CD8-positive, alpha-beta memory T cell (primary cell): ENCODE data around the gene GTSE1. TPM values are rescaled to one million over a fixed set of nuclear protein-coding genes. Genes with fewer than 3 reads are reported as not detected.
A peak's percentile ranks its signal among the peaks of the same experiment; 100 is the strongest.

ENCODE experiments used
- CTCF ChIA-PET: fragments of 350-600 bp; sonication (Branson Sonifier 250); formaldehyde crosslinking; loops from one replicate; lab custom pipeline; 2021; ENCODE audit warnings: antibody characterized with exemption; lab: Charles Lee
- POLR2A ChIA-PET: fragments of 350-600 bp; sonication (Branson Sonifier 250); formaldehyde crosslinking; loops from one replicate; lab custom pipeline; 2021; ENCODE audit warnings: antibody characterized with exemption; lab: Charles Lee
- DNase-seq, 5 donors: peaks; one replicate each; pipeline versions ENCODE4 v3.0.0 to v3.0.0-alpha.2; 2020 to 2022; ENCODE audit warnings: mixed read lengths in 1 of 5
- H3K27ac ChIP-seq: one replicate; pipeline ENCODE4 v1.7.0; 2013; ENCODE audit warnings: low read depth, mild to moderate bottlenecking, low read length, moderate library complexity
- H3K27me3 ChIP-seq: 2 replicates; pipeline ENCODE4 v1.7.0; 2013; ENCODE audit warnings: low read length, mild to moderate bottlenecking; ENCODE audit not compliant: insufficient read depth, poor library complexity, severe bottlenecking
- H3K36me3 ChIP-seq: 2 replicates; pipeline ENCODE4 v1.7.0; 2013; ENCODE audit warnings: mild to moderate bottlenecking, low read length, moderate library complexity; ENCODE audit not compliant: insufficient read depth
- H3K4me1 ChIP-seq: 2 replicates; pipeline ENCODE4 v1.7.0; 2013; ENCODE audit warnings: mild to moderate bottlenecking, low read length, moderate library complexity; ENCODE audit not compliant: insufficient read depth
- H3K4me3 ChIP-seq: 2 replicates; pipeline ENCODE4 v1.7.0; 2013; ENCODE audit warnings: mild to moderate bottlenecking, low read length
- H3K9me3 ChIP-seq: 2 replicates; pipeline ENCODE4 v1.7.0; 2013; ENCODE audit warnings: mild to moderate bottlenecking, low read length
- H3K27ac Mint-ChIP-seq, 8 donors: one replicate each; pipeline ENCODE4 v1.8.0; 2020 to 2021; ENCODE audit warnings: mixed read lengths in 8 of 8, mild to moderate bottlenecking in 6 of 8, inconsistent platforms in 3 of 8, moderate library complexity in 3 of 8
- H3K27me3 Mint-ChIP-seq, 2 donors: one replicate each; pipeline ENCODE4 v1.8.0; 2020 to 2021; ENCODE audit warnings: mixed read lengths in 2 of 2, mild to moderate bottlenecking in 1 of 2, moderate library complexity in 1 of 2
- H3K36me3 Mint-ChIP-seq, 3 donors: one replicate each; pipeline ENCODE4 v1.8.0; 2020 to 2021; ENCODE audit warnings: mixed read lengths in 3 of 3, inconsistent platforms in 1 of 3, mild to moderate bottlenecking in 1 of 3
- H3K4me1 Mint-ChIP-seq, 3 donors: one replicate each; pipeline ENCODE4 v1.8.0; 2020 to 2021; ENCODE audit warnings: mixed read lengths in 3 of 3, inconsistent platforms in 1 of 3, mild to moderate bottlenecking in 1 of 3
- H3K4me3 Mint-ChIP-seq, 7 donors: one replicate each; pipeline ENCODE4 v1.8.0; 2020 to 2021; ENCODE audit warnings: mixed read lengths in 7 of 7, mild to moderate bottlenecking in 6 of 7, moderate library complexity in 4 of 7, inconsistent platforms in 2 of 7
- H3K9me3 Mint-ChIP-seq, 5 donors: one replicate each; pipeline ENCODE4 v1.8.0; 2020 to 2022; ENCODE audit warnings: mixed read lengths in 5 of 5, mild to moderate bottlenecking in 3 of 5, moderate library complexity in 2 of 5, inconsistent platforms in 1 of 5
- polyA plus RNA-seq: library from polyadenylated mRNA; unstranded; fragments of 300-500 nt; fragmentation: Illumina TruSeq; gene quantifications from one replicate; pipeline ENCODE4 v1.2.3, GENCODE V29; 2021
- total RNA-seq, 2 experiments: library from RNA; stranded (reverse); gene quantifications; one replicate each; pipeline ENCODE4 v1.2.3, GENCODE V29; 2021

The GTSE1 gene
- total and polyA plus RNA-seq, 3 experiments from 2014 or later = 0.10 to 30.9 (median 27.4) TPM

DNA sequence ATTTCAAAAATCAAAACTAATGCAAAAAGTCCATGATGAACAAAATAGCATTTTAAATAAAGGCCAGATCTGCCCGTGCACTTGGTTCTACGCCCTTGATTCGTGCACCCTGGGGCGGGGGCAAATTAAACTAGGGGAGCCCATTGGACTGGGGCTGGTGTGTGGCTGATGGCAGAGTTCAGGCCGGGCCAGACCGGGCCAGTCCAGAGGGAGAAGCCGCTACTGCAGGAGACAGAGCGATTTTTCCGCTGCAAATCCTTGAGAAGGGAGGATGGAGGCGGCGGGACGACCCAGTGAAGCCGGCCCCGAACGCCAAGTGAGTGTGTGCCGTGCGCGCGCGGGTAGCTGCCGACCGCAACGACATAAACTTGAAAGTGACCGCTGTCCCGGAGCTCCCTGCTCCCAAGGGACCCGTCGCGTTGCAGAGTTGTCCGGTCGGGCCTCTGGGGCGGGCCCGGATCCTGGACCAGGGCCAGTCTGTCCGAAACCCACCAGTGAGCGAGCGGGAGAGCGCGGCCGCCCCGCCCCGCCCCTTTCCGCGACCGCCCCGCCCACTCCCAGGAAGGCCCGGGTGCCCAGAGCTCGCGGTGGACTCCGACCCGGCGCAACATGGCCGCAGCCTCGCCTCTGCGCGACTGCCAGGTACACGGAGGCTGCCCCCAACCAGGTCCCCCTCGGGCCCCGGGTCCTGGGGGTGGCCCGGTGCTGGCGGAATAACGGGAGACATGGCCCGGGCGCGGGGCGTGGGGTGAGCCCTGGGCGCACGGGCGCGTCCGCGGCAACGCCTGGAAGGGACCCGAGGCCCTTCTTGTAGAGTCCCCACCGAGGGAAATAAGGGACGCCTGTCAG, 29.0 kb upstream of the GTSE1 start, which contains the start of gene TTC38:
Gene TTC38 (plus strand): TSS at position 578 of the 849 bp plus-strand sequence. CDS start 32 bp downstream, at position 610.
- CTCF ChIA-PET = interaction anchor here (0.9 to 1.5 kb wide), 5 partner anchors 17 to 153 kb away, joined by 3 to 4 read pairs (median 3); partner anchors contain the start of gene CDPF1
- H3K4me3 ChIP-seq = peak within 1 kb of the TSS; percentile 66

DNA sequence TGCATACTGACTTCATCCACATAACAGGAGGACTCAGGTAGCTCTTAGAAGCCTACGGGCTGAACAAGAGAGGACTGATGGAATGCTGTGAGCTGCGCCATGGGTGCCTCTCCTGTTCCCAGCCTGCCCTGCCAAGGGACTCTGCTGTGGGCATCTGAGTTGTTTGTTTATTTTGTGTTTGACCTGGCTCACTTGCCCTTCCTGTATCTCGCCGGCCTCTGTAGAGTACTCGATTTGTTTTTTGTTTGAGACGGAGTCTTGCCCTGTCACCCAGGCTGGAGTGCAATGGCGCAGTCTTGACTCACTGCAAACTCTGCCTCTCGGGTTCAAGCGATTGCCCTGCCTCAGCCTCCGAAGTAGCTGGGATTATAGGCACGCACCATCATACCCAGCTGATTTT, 27.1 kb upstream of the GTSE1 start:
- peak overlapping the region in 1 of 8 donors; percentile 87 for H3K27ac Mint-ChIP-seq
- H3K9me3 Mint-ChIP-seq = no peaks in the 10 kb centered on the region
- Histone ChIP-seq H3K4me3 (no peak overlapping the region), H3K36me3 (no peaks in the 10 kb centered on the region), H3K27ac (no peak overlapping the region), H3K27me3 (no peaks in the 10 kb centered on the region), H3K4me1 (peaks cover 4% of the 10 kb centered on the region), H3K9me3 (no peaks in the 10 kb centered on the region)
- ChIA-PET CTCF (no interaction called here), POLR2A (interaction anchor here (1.1 kb wide), 1 partner anchor 19 kb away, joined by 4 read pairs; the partner anchor contains the start of gene CDPF1)
- peaks cover 0 to 28% (median 2%) of the 10 kb centered on the region in 3 donors for H3K36me3 Mint-ChIP-seq
- peaks cover 18 to 27% (median 25%) of the 10 kb centered on the region in 3 donors for H3K4me1 Mint-ChIP-seq
- H3K4me3 Mint-ChIP-seq = peak overlapping the region; percentile 73 to 95 (median 90)
- DNase-seq = no peak
- H3K27me3 Mint-ChIP-seq = peaks cover under 1 to 4% of the 10 kb centered on the region in 2 donors

More for the DNA sequence above, 29.0 kb upstream of the GTSE1 start, which contains the start of gene TTC38:
- H3K27ac ChIP-seq = no peak within 1 kb of the TSS
- H3K27me3 ChIP-seq = peaks cover 7% of the 10 kb centered on the region
- POLR2A ChIA-PET = interaction anchor here (1.8 kb wide), 1 partner anchor 17 kb away, joined by 5 read pairs; the partner anchor contains the start of gene CDPF1
- H3K9me3 ChIP-seq = no peaks in the 10 kb centered on the region
- Mint-ChIP-seq H3K9me3 (no peaks in the 10 kb centered on the region), H3K27me3 (peaks cover 14 to 15% of the 10 kb centered on the region in 2 donors), H3K36me3 (peaks cover 0 to 15% (median 6%) of the 10 kb centered on the region in 3 donors), H3K4me3 (peak within 1 kb of the TSS; percentile 88 to 95 (median 91)), H3K27ac (peak within 1 kb of the TSS; percentile 50 to 95 (median 72)), H3K4me1 (peaks cover 18 to 32% (median 25%) of the 10 kb centered on the region in 3 donors)
- peaks cover 4% of the 10 kb centered on the region for H3K4me1 ChIP-seq
- DNase-seq = peak; percentile 33 to 71 (median 59)
- no peaks in the 10 kb centered on the region for H3K36me3 ChIP-seq

DNA sequence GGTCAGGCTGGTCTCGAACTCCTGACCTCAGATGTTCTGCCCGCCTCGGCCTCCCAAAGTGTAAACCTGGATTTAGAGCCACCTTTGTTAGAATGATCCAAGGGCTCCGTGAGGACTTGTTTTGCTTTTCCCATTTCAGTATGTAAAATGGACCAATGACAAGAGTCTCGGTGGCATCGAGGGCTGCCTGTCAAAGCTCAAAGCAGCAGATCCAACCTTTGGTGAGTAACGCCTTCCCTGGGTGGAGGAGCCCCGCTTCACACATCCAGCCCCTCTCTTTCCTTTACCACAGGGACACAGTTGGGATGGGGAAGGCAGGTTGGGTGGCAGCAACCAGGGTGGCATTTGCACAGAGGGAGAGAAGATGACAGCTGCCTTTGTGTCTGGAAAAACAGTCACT, 24.5 kb upstream of the GTSE1 start:
- H3K36me3 ChIP-seq = peaks cover 9% of the 10 kb centered on the region
- Mint-ChIP-seq H3K27me3 (peaks cover 0 to 4% of the 10 kb centered on the region in 2 donors), H3K4me1 (peaks cover 25 to 39% (median 38%) of the 10 kb centered on the region in 3 donors), H3K27ac (peak overlapping the region in 1 of 8 donors; percentile 72), H3K4me3 (no peak overlapping the region), H3K9me3 (no peaks in the 10 kb centered on the region), H3K36me3 (peaks cover 10 to 43% (median 11%) of the 10 kb centered on the region in 3 donors)
- H3K9me3 ChIP-seq = no peaks in the 10 kb centered on the region
- no peak overlapping the region for H3K27ac ChIP-seq
- ChIA-PET POLR2A (no interaction called here), CTCF (no interaction called here)
- H3K27me3 ChIP-seq = no peaks in the 10 kb centered on the region
- H3K4me3 ChIP-seq = no peak overlapping the region
- DNase-seq = no peak
- H3K4me1 ChIP-seq = peaks cover 4% of the 10 kb centered on the region

- peaks cover 4% of the 10 kb centered on the region for H3K4me1 ChIP-seq
- ChIA-PET POLR2A (no interaction called here), CTCF (no interaction called here)
- H3K27me3 Mint-ChIP-seq = peaks cover 0 to 4% of the 10 kb centered on the region in 2 donors
- peaks cover 9% of the 10 kb centered on the region for H3K36me3 ChIP-seq
- H3K4me1 Mint-ChIP-seq = peaks cover 20 to 38% (median 35%) of the 10 kb centered on the region in 3 donors
- H3K4me3 ChIP-seq = no peak overlapping the region
- no peak overlapping the region for H3K4me3 Mint-ChIP-seq
- no peaks in the 10 kb centered on the region for H3K9me3 ChIP-seq
- H3K27ac Mint-ChIP-seq = peak overlapping the region in 1 of 8 donors; percentile 24
- peaks cover 10 to 41% (median 11%) of the 10 kb centered on the region in 3 donors for H3K36me3 Mint-ChIP-seq
- H3K9me3 Mint-ChIP-seq = no peaks in the 10 kb centered on the region
- H3K27me3 ChIP-seq = no peaks in the 10 kb centered on the region
- DNase-seq = no peak
- no peak overlapping the region for H3K27ac ChIP-seq
Measured at GRCh38 chr22:46272762-46273431, 23.8 kb upstream of the GTSE1 start.

DNA sequence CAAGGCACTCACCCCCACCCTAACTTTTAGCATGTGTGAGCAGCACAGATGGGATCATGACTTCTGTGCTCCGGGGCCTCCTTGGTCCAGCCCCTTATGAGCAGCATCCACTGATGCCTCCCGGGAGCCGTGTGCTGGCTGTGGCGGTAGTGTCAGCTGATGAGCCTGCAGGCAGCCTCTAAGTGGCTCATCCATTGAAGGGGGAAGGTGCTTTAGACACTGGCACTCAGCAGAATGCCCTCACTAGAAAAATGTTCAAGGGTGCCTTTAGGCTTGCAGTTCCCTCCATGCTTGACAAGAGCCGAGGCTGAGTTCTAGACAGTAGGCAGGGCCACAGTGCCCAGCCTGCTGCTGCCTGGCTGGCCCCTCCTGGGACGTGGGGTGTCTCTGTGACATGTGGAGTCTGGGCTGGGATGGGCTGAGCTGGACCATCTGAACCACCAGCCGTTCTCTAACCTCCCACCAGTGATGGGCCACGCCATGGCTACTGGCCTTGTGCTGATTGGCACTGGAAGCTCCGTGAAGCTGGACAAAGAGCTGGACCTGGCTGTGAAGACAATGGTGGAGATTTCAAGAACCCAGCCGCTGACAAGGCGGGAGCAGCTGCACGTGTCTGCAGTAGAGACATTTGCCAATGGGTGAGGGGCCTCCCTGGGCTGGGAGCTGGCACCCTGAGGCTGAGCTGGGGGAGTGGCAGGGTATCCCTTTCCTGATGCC, 23.1 kb upstream of the GTSE1 start:
- ChIA-PET CTCF (no interaction called here), POLR2A (no interaction called here)
- Histone ChIP-seq H3K27me3 (no peaks in the 10 kb centered on the region), H3K27ac (no peak overlapping the region), H3K9me3 (no peaks in the 10 kb centered on the region), H3K4me1 (peaks cover 4% of the 10 kb centered on the region), H3K36me3 (peaks cover 12% of the 10 kb centered on the region), H3K4me3 (no peak overlapping the region)
- Mint-ChIP-seq H3K4me1 (peaks cover 22 to 39% (median 37%) of the 10 kb centered on the region in 3 donors), H3K27ac (no peak overlapping the region), H3K27me3 (peaks cover 0 to 4% of the 10 kb centered on the region in 2 donors), H3K36me3 (peaks cover 10 to 48% (median 11%) of the 10 kb centered on the region in 3 donors), H3K9me3 (no peaks in the 10 kb centered on the region), H3K4me3 (no peak overlapping the region)
- no peak for DNase-seq

- Histone ChIP-seq H3K36me3 (peaks cover 13% of the 10 kb centered on the region), H3K27me3 (no peaks in the 10 kb centered on the region), H3K9me3 (no peaks in the 10 kb centered on the region), H3K4me3 (no peak overlapping the region), H3K27ac (no peak overlapping the region), H3K4me1 (peaks cover 2% of the 10 kb centered on the region)
- DNase-seq = no peak
- no peaks in the 10 kb centered on the region for H3K9me3 Mint-ChIP-seq
- H3K36me3 Mint-ChIP-seq = peaks cover 10 to 54% (median 11%) of the 10 kb centered on the region in 3 donors
- ChIA-PET CTCF (no interaction called here), POLR2A (no interaction called here)
- H3K4me3 Mint-ChIP-seq = no peak overlapping the region
- peaks cover 0 to 4% of the 10 kb centered on the region in 2 donors for H3K27me3 Mint-ChIP-seq
- peaks cover 22 to 34% (median 32%) of the 10 kb centered on the region in 3 donors for H3K4me1 Mint-ChIP-seq
- no peak overlapping the region for H3K27ac Mint-ChIP-seq
Measured at GRCh38 chr22:46274381-46274780, 22.3 kb upstream of the GTSE1 start.

DNA sequence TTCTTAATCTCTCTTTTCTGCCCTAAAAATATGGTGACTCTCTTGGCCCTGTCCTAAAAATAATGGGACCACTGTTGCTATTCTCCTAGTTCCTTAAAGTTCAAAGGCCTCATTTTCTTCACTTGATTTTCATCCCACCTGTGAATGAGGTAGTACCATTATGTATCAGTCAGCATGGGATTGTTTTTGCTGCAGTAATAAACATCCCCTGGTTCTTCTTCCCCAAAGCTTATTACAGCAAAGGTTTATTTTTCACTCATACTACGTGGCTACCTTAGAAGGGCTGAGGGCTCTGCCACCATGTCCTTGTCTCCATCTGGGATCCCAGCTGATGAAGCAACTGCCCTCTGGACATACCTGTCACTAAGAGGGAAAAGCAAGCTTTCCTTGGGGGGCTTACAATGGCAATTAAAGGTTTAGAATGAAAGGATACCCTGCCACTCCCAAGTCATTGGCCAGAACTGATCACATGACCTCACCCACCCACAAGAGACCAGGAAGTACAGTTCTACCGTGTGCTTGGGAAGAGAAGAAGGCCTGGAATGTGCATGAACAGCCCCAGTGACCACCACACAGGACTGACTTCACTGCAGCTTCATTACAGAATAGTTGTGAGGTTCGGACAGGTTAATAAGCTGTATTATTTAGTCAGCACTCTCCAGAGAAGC, 21.1 kb upstream of the GTSE1 start:
- DNase-seq = no peak
- Histone ChIP-seq H3K36me3 (peaks cover 13% of the 10 kb centered on the region), H3K9me3 (no peaks in the 10 kb centered on the region), H3K27me3 (no peaks in the 10 kb centered on the region), H3K4me3 (no peak overlapping the region), H3K4me1 (peaks cover 13% of the 10 kb centered on the region), H3K27ac (no peak overlapping the region)
- Mint-ChIP-seq H3K4me1 (peaks cover 25 to 36% (median 30%) of the 10 kb centered on the region in 3 donors), H3K27me3 (peaks cover 0 to 2% of the 10 kb centered on the region in 2 donors), H3K4me3 (peak overlapping the region in 2 of 7 donors; percentile 2 to 12), H3K36me3 (peaks cover 10 to 59% (median 11%) of the 10 kb centered on the region in 3 donors), H3K27ac (peak overlapping the region in 4 of 8 donors; percentile 18 to 91 (median 42)), H3K9me3 (no peaks in the 10 kb centered on the region)
- ChIA-PET POLR2A (no interaction called here), CTCF (no interaction called here)
